Panc1 (cell line): ENCODE data around the gene ZNF791. TPM values are rescaled to one million over a fixed set of nuclear protein-coding genes. Genes with fewer than 3 reads are reported as not detected.

Experiments
- ATAC-seq: fragments of 200-7000 bp; cut with Tn5 transposase; 2 replicates; pipeline ENCODE4 v1.9.1; 2020; ENCODE audit warnings: mild to moderate bottlenecking, moderate library complexity
- BruUV-seq: library from RNA; stranded (reverse); fragments of 400-500 nt; replicated peaks from 2 replicates; lab custom pipeline; 2021; lab: Mats Ljungman, UMichigan
- CTCF ChIA-PET: fragments of 300-600 bp; sonication (Branson Sonifier 250); formaldehyde crosslinking; loops from one replicate; lab custom pipeline; 2022; ENCODE audit warnings: antibody characterized with exemption; lab: Charles Lee
- POLR2A ChIA-PET: fragments of 300-600 bp; sonication (Branson Sonifier 250); formaldehyde crosslinking; loops from one replicate; lab custom pipeline; 2022; ENCODE audit warnings: antibody characterized with exemption; lab: Charles Lee
- DNase-seq: peaks from one replicate; pipeline ENCODE4 v3.0.0-alpha.2; 2010; ENCODE audit warnings: low read depth, low spot score
- H3K27ac ChIP-seq: 2 replicates; pipeline ENCODE4 v1.5.1; 2011; ENCODE audit warnings: mild to moderate bottlenecking, low read length, inconsistent platforms
- H3K27me3 ChIP-seq: fragments of 200-500 bp; sonication (Bioruptor generic); 2 replicates; pipeline ENCODE4 v1.6.0; 2014; ENCODE audit warnings: low read length, inconsistent platforms; ENCODE audit not compliant: control insufficient read depth, insufficient read depth
- H3K36me3 ChIP-seq: fragments of 200-500 bp; sonication (Bioruptor generic); 2 replicates; pipeline ENCODE4 v1.5.1; 2014; ENCODE audit warnings: inconsistent platforms, mild to moderate bottlenecking, low read length, moderate library complexity; ENCODE audit not compliant: control insufficient read depth, insufficient read depth
- H3K4me1 ChIP-seq: 2 replicates; pipeline ENCODE4 v1.5.1; 2011; ENCODE audit warnings: inconsistent platforms, mild to moderate bottlenecking, low read length, moderate library complexity; ENCODE audit not compliant: control insufficient read depth, insufficient read depth
- H3K4me3 ChIP-seq, 2 experiments: 2 replicates each; pipeline ENCODE4 v1.5.1; 2011 to 2012; ENCODE audit warnings: low read depth in 2 of 2, low read length in 2 of 2, mild to moderate bottlenecking in 2 of 2, inconsistent platforms in 1 of 2, moderate library complexity in 1 of 2
- H3K9me3 ChIP-seq: fragments of 200-500 bp; sonication (Bioruptor generic); 2 replicates; pipeline ENCODE4 v1.5.1; 2014; ENCODE audit warnings: low read depth, mild to moderate bottlenecking, inconsistent platforms, low read length, moderate library complexity; ENCODE audit not compliant: control insufficient read depth, insufficient read depth
- POLR2AphosphoS5 ChIP-seq: IDR thresholded peaks from 2 replicates; pipeline ENCODE4 v1.6.1; 2012; ENCODE audit warnings: mild to moderate bottlenecking, low read depth, low read length, moderate library complexity
- SIN3A ChIP-seq: IDR thresholded peaks from 2 replicates; pipeline ENCODE4 v1.6.1; 2012; ENCODE audit warnings: low read depth, mild to moderate bottlenecking, low read length, moderate library complexity, borderline replicate concordance; ENCODE audit not compliant: insufficient read depth
- TCF7L2 ChIP-seq: IDR thresholded peaks from 2 replicates; pipeline ENCODE4 v1.6.1; 2011; ENCODE audit warnings: mild to moderate bottlenecking, low read depth, low read length, inconsistent platforms
- in situ Hi-C: cut with HindIII; loops from 2 replicates; pipeline ENCODE4 v1.10.0; 2016; ENCODE audit warnings: low sequenced_read_pairs, low pct_unique_long_range_greater_than_20kb
- intact Hi-C: fragments of 100-400 bp; cut with micrococcal nuclease; formaldehyde crosslinking; loops from one replicate; pipeline ENCODE4 v1.10.0; 2022; ENCODE audit not compliant: unreplicated experiment
- total RNA-seq: library from RNA; stranded (reverse); gene quantifications from one replicate; pipeline ENCODE4 v1.2.1, GENCODE V29; 2021; ENCODE audit not compliant: unreplicated experiment
- TF ChIP-seq, protein P1 (sequence below), 2 experiments: IDR thresholded peaks; 2 replicates each; pipeline ENCODE4 v1.6.1; 2011 to 2012; ENCODE audit warnings: low read depth in 2 of 2, control low read depth in 1 of 2, low read length in 1 of 2, mild to moderate bottlenecking in 1 of 2, moderate library complexity in 1 of 2; ENCODE audit not compliant: insufficient read depth in 1 of 2
- TF ChIP-seq, protein P2 (sequence below): fragments of 450-650 bp; IDR thresholded peaks from 2 replicates; pipeline ENCODE4 v1.5.1; 2017; ENCODE audit warnings: mild to moderate bottlenecking

The ZNF791 gene
- total RNA-seq, 1 experiment from 2014 or later, result 19.0 TPM

DNA sequence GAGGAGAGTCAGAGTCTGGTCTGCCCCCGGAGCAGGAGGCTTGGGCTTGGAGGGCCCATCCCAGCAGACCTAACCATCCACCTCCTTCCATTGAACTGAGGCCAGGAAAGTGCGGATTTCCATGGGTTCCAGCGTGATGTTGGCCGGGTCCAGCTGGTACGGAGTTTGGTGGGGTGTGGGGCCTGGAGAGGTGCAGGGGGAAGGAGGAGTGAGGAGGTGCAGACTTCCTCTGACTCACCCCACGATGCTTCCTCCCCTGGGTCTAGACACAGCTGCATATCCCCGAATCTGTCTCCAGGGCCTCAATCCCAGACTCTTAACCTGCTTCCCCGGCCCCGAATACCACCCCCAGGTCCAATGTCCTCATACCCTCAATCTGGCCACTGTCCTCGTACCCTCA is 35.8 kb downstream of the ZNF791 start:
- no peak overlapping the region for H3K4me3 ChIP-seq
- intact Hi-C loops (loop anchor here (5.0 kb wide), 1 partner anchor 94 kb away; the partner anchor contains the start of gene ZNF564), in situ Hi-C loops (no loop called here)
- ATAC-seq (no peak), DNase-seq (no peak)
- H3K36me3 ChIP-seq, result no peaks in the 10 kb centered on the region
- ChIA-PET POLR2A (no interaction called here), CTCF (no interaction called here)
- no peak overlapping the region for H3K27ac ChIP-seq
- no TSS peak for BruUV-seq
- no peaks in the 10 kb centered on the region for H3K9me3 ChIP-seq
- no peaks in the 10 kb centered on the region for H3K27me3 ChIP-seq
- H3K4me1 ChIP-seq, result no peaks in the 10 kb centered on the region
- TF ChIP-seq, protein P1, sequence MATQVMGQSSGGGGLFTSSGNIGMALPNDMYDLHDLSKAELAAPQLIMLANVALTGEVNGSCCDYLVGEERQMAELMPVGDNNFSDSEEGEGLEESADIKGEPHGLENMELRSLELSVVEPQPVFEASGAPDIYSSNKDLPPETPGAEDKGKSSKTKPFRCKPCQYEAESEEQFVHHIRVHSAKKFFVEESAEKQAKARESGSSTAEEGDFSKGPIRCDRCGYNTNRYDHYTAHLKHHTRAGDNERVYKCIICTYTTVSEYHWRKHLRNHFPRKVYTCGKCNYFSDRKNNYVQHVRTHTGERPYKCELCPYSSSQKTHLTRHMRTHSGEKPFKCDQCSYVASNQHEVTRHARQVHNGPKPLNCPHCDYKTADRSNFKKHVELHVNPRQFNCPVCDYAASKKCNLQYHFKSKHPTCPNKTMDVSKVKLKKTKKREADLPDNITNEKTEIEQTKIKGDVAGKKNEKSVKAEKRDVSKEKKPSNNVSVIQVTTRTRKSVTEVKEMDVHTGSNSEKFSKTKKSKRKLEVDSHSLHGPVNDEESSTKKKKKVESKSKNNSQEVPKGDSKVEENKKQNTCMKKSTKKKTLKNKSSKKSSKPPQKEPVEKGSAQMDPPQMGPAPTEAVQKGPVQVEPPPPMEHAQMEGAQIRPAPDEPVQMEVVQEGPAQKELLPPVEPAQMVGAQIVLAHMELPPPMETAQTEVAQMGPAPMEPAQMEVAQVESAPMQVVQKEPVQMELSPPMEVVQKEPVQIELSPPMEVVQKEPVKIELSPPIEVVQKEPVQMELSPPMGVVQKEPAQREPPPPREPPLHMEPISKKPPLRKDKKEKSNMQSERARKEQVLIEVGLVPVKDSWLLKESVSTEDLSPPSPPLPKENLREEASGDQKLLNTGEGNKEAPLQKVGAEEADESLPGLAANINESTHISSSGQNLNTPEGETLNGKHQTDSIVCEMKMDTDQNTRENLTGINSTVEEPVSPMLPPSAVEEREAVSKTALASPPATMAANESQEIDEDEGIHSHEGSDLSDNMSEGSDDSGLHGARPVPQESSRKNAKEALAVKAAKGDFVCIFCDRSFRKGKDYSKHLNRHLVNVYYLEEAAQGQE (IDR thresholded peaks at IDR 0.05; ENCODE audit: insufficient read depth in 1 of 2, low read depth in 2 of 2, low read length in 1 of 2), result no peak
- no peak for TF ChIP-seq SIN3A
- no peak for TF ChIP-seq TCF7L2
- TF ChIP-seq, protein P2, sequence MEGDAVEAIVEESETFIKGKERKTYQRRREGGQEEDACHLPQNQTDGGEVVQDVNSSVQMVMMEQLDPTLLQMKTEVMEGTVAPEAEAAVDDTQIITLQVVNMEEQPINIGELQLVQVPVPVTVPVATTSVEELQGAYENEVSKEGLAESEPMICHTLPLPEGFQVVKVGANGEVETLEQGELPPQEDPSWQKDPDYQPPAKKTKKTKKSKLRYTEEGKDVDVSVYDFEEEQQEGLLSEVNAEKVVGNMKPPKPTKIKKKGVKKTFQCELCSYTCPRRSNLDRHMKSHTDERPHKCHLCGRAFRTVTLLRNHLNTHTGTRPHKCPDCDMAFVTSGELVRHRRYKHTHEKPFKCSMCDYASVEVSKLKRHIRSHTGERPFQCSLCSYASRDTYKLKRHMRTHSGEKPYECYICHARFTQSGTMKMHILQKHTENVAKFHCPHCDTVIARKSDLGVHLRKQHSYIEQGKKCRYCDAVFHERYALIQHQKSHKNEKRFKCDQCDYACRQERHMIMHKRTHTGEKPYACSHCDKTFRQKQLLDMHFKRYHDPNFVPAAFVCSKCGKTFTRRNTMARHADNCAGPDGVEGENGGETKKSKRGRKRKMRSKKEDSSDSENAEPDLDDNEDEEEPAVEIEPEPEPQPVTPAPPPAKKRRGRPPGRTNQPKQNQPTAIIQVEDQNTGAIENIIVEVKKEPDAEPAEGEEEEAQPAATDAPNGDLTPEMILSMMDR, result no peak

DNA sequence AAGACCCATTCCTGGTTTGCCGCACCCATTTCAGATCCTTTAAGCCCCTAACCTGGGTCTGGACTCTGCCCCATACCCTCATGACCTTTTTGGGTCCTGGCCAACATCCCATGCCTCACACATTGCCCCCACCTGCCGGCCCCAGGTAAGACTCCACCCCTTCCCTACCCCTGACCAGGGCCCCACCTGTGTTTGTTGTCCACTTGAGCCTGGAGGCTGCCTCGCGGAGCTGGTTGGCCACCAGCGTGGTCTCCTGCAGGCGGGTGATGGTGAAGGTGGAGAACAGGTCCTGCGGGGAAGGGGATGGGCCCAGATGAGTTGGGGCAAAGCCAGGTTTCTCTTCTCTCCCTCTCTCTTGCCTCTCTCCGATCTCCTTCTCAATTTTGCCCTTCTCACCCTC is 36.3 kb downstream of the ZNF791 start:
- ATAC-seq (no peak), DNase-seq (no peak)
- H3K9me3 ChIP-seq, result no peaks in the 10 kb centered on the region
- no peak overlapping the region for H3K4me3 ChIP-seq
- intact Hi-C loops, result loop anchor here (5.0 kb wide), 1 partner anchor 95 kb away; the partner anchor contains the start of gene ZNF564
- BruUV-seq, result no TSS peak
- ChIA-PET CTCF (interaction anchor here (0.7 kb wide), 1 partner anchor 182 kb away, joined by 12 read pairs; no protein-coding TSS in a partner anchor), POLR2A (no interaction called here)
- TF ChIP-seq POLR2AphosphoS5 (no peak), TCF7L2 (no peak)
- TF ChIP-seq, protein P1 (IDR thresholded peaks at IDR 0.05; ENCODE audit: insufficient read depth in 1 of 2, low read depth in 2 of 2, low read length in 1 of 2), result no peak
- TF ChIP-seq, protein P2, result no peak
- H3K36me3 ChIP-seq, result no peaks in the 10 kb centered on the region
- no peaks in the 10 kb centered on the region for H3K4me1 ChIP-seq
- H3K27ac ChIP-seq, result no peak overlapping the region
- H3K27me3 ChIP-seq, result no peaks in the 10 kb centered on the region
- in situ Hi-C loops, result no loop called here
